Pulmonary artery endothelial cell (primary cell): ENCODE data around the gene TRAM2. TPM values are rescaled to one million over a fixed set of nuclear protein-coding genes. Genes with fewer than 3 reads are reported as not detected.
A peak's percentile ranks its signal among the peaks of the same experiment; 100 is the strongest.

ENCODE experiments used
- DNase-seq: peaks from one replicate; pipeline ENCODE4 v3.0.0-alpha.2; 2011; ENCODE audit warnings: low read depth, low spot score
- total RNA-seq: library from RNA; depleted of rRNA; stranded (reverse); fragments of >200 nt; gene quantifications from 2 replicates; pipeline ENCODE4 v1.2.3, GENCODE V29; 2014

The TRAM2 gene
- total RNA-seq, 1 donor from 2014 or later, result 61.2 TPM

DNA sequence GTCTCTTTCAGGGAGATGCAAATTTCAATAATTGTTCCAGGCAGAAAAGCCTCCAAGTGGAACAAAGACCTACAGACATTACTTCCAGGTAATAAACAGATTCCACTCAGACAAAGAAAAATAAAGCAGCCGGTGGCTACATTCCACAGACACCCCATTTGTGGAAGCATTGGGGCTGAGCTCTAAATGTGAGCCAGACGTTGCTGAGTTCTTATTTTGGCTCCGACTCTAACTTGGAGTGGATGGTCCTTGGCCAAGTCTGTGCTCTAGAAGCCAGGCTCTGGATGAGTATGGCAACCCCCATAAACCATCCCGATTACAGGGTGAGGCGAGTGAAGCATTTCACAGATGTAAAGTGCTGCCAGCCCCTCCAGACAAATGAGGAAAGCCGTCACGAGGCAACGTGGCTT is 6.6 kb downstream of the TRAM2 start:
- DNase-seq, result no peak

DNA sequence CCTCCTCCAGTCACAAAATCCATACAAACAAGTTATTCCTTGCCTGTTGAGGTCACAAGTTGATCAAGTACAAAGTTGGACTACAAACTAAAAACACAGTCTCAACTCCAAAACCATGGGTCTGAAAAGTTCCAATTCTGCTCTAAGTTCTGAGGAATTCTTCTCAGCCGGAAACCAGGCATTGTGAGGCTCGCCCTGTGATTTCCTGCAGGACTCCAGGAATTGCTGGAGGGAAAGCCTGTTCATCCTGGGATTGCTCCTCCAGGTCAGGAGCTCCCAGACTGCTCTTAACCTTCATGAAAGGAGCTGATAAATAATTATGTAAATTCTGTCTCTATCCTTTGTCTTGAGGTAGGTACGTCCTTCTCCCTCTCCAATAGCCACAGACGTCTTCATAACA is 8.5 kb downstream of the TRAM2 start:
- DNase-seq, result peak; percentile 94

DNA sequence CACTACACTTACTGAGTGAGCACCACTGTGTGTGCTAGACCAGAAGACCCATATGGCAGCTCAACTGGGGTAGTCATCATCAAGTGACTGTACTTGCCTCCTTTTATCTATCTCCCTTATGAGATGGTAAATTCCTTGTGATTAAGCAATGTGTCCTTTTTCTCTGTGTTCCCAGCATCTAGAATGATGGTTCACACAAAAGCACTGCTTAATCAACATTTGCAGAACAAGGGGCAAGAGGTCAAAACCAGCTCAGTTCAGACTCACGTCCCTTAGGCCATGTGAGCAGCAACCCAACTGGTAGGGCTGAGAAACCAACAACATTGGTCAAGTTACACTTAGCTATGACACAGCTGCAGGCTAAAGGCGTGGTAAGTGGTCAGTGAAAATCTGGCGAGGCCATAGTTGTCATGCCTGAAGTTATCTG is 10.0 kb downstream of the TRAM2 start:
- no peak for DNase-seq

DNA sequence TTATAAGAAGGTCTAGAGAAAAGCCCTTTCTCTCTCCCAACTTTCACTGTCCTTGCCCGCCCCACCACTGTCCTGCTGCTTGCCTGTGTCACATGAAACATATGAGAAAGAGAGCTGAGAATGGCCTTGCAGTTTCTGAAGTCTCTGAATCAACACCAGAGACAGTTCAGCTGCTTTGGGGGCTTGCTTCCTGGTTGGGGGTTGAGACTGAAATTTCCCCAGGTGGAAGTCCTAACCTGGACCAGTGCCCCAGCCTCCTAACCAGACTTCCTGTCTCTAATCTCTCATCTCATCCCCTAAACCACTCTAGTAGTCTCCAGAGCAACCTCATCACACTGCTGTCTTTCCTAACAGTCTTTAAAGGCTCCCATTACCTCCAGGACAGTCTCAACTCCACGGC is 10.7 kb downstream of the TRAM2 start:
- DNase-seq, result no peak

DNA sequence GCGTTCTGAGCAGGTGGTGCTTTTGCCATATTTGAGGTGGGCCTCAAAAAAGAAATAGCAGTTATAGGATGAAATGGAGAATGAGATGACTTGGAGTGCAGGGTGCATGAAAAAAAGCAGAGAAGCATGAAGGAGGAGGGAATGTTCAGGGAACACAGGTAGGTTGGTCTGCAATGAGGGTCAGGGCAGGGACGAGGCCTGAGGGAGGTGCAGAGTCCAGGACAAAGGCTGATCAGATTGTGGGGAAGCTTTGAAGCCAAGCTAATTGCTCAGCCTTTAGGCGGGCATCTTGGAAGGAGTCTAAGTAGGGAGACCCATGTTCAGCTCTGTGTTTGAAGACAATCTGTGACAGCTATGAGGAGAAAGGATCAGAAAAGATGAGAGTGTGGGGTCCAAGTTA is 12.0 kb downstream of the TRAM2 start:
- DNase-seq, result no peak

DNA sequence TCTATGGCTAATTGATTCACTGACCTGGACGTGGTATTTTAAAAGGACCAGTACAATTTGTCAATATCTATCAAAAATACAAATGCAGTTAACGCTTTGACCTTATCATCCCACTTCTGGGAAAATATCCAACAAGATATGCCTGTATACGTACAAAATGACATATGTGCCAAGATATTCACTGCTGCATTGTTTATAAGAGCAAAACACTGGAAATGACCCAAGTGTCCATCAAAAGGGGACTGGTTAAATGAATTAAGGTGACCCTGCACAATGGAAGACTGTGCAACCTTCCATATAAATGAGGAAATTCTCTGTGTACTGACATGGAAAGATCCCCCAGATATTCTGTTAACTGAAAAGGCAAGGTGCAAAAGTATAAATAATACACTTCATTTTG is 13.9 kb downstream of the TRAM2 start:
- DNase-seq, result no peak

DNA sequence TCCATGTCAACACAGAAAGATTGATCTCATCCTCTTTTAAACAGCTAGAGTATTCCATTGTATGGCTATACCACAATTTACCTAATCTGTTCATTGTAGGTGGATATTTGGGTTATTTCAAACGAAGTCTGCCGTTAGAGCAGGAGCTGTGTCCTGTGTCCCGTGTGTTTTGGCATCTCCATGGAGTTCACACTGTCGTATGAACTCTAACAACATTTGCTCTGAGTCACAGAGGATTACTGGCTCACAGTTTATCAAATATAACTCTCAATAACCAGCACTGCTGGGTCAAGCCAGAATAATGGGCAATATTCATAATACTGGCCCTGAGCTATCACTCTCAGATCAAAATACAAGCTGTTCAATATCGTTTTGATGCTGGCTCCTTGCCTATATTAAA is 16.4 kb downstream of the TRAM2 start:
- DNase-seq, result no peak

DNA sequence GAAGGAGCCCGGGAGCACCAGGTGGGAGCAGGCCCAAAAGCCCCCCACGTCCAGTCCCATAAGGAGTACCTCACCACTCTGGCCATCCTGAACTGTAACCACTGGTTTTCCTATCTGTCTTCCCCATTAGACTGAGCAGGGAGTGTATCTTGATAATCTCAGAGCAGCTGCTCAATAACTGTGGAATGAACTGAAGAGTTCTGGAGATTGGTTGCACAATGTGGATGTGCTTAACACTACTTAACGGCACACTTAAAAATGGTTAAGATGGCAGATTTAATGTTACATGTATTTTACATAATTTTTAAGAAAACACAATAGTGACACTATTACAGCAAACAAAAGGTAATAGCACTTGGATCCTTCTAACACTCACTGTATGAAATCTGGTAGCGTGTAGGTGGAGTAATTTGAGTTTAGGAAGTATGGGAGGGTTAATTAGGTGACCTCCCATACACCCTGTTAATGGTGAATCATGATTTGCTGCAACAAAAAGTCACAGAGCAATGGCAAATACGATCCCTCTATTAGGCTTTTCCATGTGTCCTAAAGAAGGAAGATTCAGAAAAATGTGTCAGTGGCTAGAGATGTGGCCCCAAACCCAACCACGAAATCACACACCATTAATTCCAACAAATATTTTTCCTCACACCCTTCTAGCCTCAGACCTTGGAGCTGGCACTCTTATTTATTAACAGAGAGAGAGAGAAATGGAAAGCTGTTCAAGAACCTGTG is 18.4 kb downstream of the TRAM2 start:
- DNase-seq, result no peak

DNA sequence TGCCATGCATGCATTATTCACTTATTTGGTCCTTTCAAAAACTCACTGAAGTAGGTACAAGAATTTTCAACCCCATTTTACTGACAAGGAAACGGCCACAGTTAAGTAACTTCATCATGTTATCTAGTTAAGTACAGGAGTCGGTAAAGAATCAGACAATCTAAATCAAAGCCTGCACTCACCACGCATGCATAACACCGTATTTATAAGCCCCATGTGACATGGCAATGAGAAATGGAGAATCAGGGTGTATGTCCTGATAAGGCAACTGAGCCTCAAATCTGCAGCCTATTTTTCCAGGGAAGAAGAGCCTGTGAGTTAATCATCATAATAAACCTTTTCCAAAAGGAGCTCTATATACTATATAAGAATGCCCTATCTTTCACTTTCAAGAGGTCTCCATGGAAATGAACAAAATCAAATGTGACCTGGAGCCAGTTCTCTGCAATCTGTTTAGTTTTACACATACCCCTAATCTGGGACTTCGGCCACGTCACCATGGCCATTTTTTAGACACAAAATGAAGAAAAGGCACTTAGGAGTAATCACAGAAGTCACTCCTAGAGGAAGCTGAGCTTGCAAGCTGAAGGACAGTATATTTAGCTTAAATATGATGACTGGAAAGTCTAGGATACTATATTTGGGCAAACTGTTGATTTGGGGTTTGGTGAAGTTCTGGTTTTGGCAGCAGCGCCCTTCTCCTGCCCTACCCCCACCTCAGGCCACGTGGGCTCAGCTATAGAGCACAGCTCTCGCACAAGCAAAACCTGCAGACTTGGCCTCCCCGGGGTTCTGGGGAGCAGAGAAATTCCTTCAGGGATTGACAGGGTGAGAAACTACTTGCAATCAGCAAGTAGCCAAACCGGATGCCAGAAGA is 19.2 kb downstream of the TRAM2 start:
- DNase-seq, result no peak

DNA sequence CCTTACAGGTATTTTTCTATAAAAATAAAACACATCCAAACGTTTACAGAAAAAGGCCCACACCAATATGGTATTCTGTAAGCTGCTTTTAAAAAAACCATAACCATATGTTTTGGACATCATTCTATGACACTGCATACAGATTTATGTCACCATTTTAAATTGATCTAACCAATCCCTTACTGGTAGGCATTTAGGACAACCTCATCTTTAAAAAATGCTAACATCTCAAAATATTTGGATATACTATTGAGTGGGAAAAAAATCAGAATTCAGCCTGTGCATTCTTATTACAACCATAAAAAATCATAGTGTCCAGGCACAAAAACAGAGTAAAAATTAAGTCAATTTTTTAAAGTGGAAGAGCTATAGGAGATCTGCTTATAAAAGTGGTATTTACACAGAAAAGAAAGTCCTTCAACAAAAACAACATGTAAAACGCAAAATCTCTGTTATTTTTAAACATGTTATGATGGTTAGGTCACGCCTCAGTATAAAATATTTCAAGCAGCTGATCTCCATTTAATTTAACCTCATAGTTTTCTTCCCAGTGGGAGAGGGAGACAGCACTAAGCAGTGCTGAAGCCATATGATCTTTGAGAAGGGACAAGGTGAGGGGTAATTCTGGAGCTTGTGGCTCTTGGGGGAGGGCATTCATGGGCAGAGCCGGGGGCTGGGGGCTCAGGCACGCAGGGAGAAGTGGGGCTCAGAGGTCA is 21.2 kb downstream of the TRAM2 start:
- DNase-seq, result no peak

DNA sequence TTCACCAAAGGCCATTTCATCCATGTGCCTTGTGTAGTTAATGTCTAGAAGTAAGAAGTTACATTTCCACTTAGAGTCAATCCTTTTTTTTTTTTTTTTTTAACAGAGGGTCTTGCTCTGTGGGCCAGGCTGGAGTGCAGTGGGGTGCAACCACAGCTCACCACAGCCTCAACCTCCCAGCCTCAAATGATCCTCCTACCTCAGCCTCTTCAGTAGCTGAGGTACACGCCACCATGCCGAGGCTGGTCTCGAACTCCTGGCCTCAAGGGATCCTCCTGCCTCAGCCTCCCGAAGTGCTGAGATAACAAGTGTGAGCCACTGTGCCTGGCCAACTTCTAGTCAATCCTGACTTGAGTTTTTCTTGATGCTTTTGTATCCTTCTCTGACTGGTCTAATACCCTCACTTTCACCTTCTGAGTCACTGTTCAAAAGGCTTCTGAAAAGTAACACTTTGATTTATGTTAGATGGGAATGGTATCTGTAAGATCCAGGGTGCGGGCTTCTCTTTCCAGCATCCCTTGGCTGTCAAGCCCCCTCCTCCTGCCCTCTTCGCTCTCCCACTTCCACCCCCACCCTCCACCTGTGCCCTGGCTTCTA is 22.1 kb downstream of the TRAM2 start:
- DNase-seq, result no peak

DNA sequence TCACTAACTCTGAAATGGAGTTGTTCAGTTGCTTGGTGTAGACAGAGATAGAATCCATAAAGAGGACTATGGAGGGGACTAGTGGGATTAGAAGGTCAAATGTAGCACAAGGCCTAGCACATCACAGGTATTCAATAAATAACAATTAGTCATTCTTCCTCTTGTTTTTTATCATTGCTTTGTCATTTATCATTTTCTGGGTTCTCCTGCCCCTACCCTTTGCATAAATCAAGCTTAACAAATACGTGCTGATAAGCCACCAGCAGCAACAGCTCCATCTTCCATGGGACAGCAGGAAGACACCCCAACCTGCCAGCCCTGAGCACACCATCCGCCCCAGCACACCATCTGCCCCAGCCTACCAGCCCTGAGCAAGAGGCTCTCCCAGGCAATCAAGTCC is 23.1 kb downstream of the TRAM2 start:
- DNase-seq, result no peak

DNA sequence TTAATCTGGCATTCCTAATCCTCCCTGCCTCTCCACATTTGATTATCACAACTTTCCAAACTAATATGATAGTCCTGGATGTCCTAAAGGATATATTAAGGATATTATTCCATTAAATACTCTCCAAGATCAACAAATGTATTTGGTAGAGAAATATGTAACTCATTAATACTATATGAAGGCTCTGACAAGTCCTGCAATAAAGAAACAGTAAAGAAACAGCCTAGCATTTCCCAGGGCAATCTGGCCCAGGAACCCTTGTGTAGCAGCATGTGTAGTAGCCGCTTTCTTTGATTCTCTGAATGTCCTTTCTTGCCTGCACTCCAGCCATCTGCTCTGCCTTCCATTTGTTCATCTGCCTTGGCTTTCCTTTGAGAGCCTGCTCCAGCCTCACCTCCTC is 23.7 kb downstream of the TRAM2 start:
- no peak for DNase-seq

DNA sequence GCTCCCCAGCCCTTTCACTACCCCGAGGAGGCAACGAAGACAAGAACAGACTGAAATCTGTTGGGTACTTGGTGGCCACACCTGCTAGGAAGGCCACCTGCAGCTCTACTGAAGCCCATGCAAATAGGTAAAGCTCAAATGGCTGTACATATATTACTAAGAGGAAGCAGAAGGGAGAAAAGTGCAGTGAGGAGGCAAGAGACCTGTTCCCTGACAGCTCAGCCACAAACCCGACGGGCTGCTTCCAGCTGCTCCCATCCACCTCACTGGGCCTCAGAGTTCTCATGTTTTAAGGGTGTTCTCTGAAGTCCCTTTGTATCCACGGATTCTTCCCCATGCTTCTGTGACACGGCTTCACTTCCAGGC is 24.6 kb downstream of the TRAM2 start:
- DNase-seq, result no peak

DNA sequence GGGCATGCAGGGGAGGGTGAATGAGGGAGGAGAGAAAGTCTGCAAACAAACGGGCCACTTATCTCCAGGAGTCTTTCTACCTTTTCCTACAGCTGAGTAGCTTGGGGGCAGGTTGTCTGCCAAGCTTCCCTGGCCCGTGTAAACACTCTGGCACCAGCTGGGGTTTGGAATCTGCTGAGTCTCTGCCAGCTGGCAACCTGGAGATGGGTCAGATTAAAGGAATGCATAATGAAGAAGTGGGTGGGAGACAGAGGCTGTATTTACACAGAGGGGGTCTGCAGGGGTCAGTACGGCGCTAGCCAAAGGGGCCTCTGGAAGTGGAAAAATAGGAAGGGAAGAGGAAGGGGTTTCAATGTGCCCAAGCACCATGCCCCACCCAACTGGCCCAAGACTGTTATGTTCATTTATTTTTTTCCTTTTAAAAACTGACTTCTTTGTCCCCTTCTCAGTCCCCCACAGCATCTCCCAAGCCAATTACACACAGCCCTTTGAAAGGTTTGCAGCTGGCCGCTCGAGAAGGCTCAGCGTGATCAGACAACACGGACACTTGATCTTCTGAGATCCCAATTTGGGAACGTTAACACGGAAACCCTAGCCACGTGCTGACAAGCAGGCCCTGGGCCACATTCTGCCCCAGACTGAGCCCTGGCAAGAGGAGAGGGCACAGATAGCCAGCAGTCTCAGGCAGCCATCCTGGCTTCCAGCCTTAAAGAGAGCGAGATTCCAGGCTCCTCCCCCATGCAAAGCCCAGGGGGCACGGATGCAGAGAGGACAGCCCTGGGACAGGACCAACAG is 25.2 kb downstream of the TRAM2 start:
- DNase-seq, result peak; percentile 83

DNA sequence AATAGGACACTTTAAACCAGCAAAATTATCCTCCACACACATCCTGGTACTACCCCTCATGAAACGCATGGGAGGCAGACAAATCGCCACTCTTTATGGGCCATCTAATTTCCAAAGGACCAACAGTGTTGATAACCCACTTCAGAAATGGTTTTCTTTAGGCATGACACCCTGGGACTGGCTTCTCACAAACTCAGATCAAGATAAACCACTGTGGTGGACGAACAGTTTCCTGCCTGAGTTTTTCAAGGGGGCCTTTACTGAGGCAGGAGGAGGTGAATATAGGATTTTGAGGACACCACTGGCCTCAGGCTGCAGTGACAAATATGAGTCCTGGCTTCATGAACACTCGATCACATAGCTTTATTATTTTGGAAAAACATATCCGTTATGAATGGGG is 26.0 kb downstream of the TRAM2 start:
- DNase-seq, result no peak

DNA sequence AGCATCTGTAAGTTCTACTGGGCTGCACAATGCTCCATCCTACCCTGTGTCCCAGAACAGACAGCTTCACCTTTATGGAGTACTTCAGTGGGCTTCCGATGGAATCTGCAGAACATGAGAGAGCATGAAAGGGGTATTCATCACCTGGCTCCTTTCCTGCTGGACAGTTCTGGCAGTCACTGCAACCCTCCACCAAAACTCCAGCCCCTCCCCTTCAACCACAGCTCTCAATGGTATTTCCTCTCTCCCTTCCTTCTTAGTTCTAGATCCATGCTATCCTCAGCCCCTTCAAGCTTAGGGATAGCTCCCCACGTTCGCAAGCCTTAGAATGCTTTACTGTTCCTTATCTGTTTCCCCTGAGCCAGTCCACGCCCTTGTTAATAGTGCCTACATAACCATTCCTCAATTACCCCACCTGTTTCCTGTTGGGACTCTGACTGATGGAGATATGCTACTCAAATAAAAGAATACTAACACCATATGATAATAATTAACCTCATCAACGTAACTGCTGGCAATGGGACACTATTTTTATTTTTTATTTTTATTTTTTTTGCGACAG is 26.8 kb downstream of the TRAM2 start:
- DNase-seq, result no peak

DNA sequence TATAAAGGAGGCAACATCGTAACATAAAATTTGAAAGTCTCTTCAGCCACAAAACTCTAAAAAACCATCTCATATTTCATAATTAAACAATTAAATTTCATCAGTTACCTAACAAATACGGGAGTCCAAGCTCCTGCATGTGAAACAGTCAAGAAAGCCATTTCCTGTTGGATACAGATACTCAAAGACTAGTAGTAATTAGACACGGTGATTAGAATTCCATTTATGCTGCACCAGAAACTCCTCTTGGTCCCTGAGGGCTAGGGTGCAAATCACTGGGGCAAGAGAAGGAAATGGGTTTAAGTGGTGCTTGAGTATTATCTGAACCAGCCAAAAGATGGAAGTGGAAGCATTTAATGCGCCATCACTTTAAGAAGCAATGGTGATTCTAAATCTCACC is 27.4 kb downstream of the TRAM2 start:
- no peak for DNase-seq

DNA sequence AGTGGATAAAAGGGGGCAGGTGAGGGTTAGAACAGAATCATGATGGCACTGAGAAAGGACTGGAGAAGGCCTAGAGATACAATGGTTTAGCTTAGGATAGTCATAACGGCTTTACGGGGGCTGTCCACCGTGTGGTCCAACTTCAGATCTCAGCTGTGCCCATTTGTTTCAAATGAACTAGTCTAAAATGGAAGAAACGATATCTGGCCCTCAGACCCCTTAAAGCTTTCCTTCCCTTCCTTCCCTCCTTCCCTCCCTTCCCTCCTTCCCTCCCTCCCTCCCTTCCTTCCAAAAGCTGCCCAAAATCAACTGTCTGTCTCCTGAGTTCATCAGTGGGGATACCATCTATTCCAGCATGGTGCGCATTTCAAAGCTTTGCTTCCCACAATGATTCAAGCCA is 27.9 kb downstream of the TRAM2 start:
- no peak for DNase-seq

DNA sequence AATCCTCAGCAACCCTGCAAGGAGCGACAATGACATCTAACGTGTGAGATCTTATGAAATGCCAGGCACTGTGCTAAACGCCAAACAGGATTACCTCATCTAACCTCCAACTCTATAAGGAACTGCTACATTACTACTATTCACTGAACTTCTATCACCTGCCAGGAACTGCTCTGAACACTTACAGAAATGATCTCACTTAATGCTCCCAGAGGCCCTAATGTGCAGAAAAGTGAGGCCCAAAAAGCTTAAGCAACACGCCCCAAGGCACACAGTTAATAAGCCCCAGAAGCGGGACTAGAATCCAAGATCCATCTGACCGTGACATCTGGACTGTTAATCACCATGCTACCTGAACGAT is 28.5 kb downstream of the TRAM2 start:
- DNase-seq, result no peak
